Lower leg skin (tissue), 3 donors: ENCODE measurements around the gene PCDHB12.

Experiments used
- POLR2A ChIP-seq, 2 donors: fragments of 450-650 bp; IDR thresholded peaks; one replicate each; pipeline ENCODE4 v1.6.1; 2016 to 2017; ENCODE audit warnings: antibody characterized with exemption in 2 of 2, mild to moderate bottlenecking in 1 of 2, moderate library complexity in 1 of 2
- TF ChIP-seq, protein P1 (sequence below), 3 donors: fragments of 450-650 bp; IDR thresholded peaks; one replicate each; pipeline ENCODE4 v1.5.1; 2016; ENCODE audit warnings: antibody characterized with exemption in 3 of 3, mild to moderate bottlenecking in 3 of 3, moderate library complexity in 2 of 3

DNA sequence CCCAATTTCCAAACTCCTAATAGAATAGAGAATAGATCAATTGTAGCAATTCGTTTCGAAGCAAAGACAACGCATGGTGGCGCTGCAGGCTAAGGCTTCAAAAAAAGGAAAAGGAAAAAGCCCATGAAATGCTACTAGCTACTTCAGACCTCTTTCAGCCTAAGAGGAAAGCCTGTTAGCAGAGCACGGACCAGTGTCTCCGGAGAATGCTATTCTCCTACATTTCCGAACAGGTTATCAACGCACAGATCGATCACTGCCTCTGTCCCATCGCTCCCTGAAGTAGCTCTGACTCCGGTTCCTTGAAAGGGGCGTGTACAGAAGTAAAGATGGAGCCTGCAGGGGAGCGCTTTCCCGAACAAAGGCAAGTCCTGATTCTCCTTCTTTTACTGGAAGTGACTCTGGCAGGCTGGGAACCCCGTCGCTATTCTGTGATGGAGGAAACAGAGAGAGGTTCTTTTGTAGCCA is 36.8 kb downstream of the PCDHB12 start, which contains the start of gene PCDHB15:
- TF ChIP-seq, protein P1, sequence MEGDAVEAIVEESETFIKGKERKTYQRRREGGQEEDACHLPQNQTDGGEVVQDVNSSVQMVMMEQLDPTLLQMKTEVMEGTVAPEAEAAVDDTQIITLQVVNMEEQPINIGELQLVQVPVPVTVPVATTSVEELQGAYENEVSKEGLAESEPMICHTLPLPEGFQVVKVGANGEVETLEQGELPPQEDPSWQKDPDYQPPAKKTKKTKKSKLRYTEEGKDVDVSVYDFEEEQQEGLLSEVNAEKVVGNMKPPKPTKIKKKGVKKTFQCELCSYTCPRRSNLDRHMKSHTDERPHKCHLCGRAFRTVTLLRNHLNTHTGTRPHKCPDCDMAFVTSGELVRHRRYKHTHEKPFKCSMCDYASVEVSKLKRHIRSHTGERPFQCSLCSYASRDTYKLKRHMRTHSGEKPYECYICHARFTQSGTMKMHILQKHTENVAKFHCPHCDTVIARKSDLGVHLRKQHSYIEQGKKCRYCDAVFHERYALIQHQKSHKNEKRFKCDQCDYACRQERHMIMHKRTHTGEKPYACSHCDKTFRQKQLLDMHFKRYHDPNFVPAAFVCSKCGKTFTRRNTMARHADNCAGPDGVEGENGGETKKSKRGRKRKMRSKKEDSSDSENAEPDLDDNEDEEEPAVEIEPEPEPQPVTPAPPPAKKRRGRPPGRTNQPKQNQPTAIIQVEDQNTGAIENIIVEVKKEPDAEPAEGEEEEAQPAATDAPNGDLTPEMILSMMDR (IDR thresholded peaks at IDR 0.05): no peak
- no peak for TF ChIP-seq POLR2A (IDR thresholded peaks at IDR 0.05)
